Tibial artery (tissue), 4 donors: Measurements from ENCODE around the gene MCC.

Source experiments
- DNase-seq, 2 donors: peaks; one replicate each; pipeline ENCODE4 v3.0.0-alpha.2; 2019
- H3K27ac ChIP-seq, 2 donors: fragments of 200-600 bp; sonication (generic) in 1 of 2; 1 replicate in 1 of 2; 2 replicates in 1 of 2; pipeline ENCODE4 v1.5.1; 2018 to 2019; ENCODE audit warnings: mild to moderate bottlenecking in 1 of 2
- H3K27me3 ChIP-seq, 2 donors: fragments of 200-600 bp; sonication (generic) in 1 of 2; one replicate each; pipeline versions ENCODE4 v1.5.1 to v1.6.0; 2016 to 2019
- H3K36me3 ChIP-seq, 3 donors: fragments of 200-600 bp; sonication (generic) in 2 of 3; one replicate each; pipeline ENCODE4 v1.5.1; 2016 to 2019; ENCODE audit warnings: mild to moderate bottlenecking in 2 of 3
- H3K4me1 ChIP-seq, 4 donors: fragments of 200-600 bp; sonication (generic) in 2 of 4; 1 replicate in 3 of 4; 2 replicates in 1 of 4; pipeline ENCODE4 v1.5.1; 2016 to 2019
- H3K4me3 ChIP-seq, 2 donors: fragments of 200-600 bp; sonication (generic) in 1 of 2; 1 replicate in 1 of 2; 2 replicates in 1 of 2; pipeline ENCODE4 v1.5.1; 2018 to 2019; ENCODE audit warnings: mild to moderate bottlenecking in 2 of 2
- H3K9me3 ChIP-seq, 3 donors: fragments of 200-600 bp; sonication (generic) in 1 of 3; one replicate each; pipeline ENCODE4 v1.5.1; 2016 to 2019
- CTCF ChIP-seq, 2 experiments: fragments of 200-600 bp in 1 of 2; fragments of 450-650 bp in 1 of 2; IDR thresholded peaks; one replicate each; pipeline ENCODE4 v1.5.1; 2017 to 2019; ENCODE audit warnings: antibody characterized with exemption in 2 of 2, mild to moderate bottlenecking in 1 of 2, moderate library complexity in 1 of 2
- intact Hi-C: fragments of 100-400 bp; cut with DNase I; formaldehyde crosslinking; loops from one replicate; pipeline ENCODE4 v1.15.0; 2023; ENCODE audit warnings: low total_unique reads

The MCC gene

GRCh38 chr5:113071401-113071800 lies 416.9 kb downstream of the MCC start:
- Histone ChIP-seq H3K9me3 (no peaks in the 10 kb centered on the region), H3K27ac (no peak overlapping the region), H3K4me1 (no peaks in the 10 kb centered on the region), H3K4me3 (no peak overlapping the region), H3K27me3 (no peaks in the 10 kb centered on the region), H3K36me3 (peaks cover 0 to 33% (median 0%) of the 10 kb centered on the region in 3 donors)
- no peak for DNase-seq
- intact Hi-C loops = no loop called here
- no peak for TF ChIP-seq CTCF (IDR thresholded peaks at IDR 0.05)

- DNase-seq = no peak
- no peak overlapping the region for H3K27ac ChIP-seq
- H3K36me3 ChIP-seq = peaks cover 0 to 29% (median 0%) of the 10 kb centered on the region in 3 donors
- no peaks in the 10 kb centered on the region for H3K9me3 ChIP-seq
- no peaks in the 10 kb centered on the region for H3K27me3 ChIP-seq
- no peak for TF ChIP-seq CTCF (IDR thresholded peaks at IDR 0.05)
- H3K4me1 ChIP-seq = no peaks in the 10 kb centered on the region
- intact Hi-C loops = no loop called here
- H3K4me3 ChIP-seq = no peak overlapping the region
Observed at GRCh38 chr5:113070901-113071300, 417.4 kb downstream of the MCC start.

- H3K4me3 ChIP-seq = no peak overlapping the region
- no peak for TF ChIP-seq CTCF (IDR thresholded peaks at IDR 0.05)
- no peaks in the 10 kb centered on the region for H3K9me3 ChIP-seq
- H3K27me3 ChIP-seq = no peaks in the 10 kb centered on the region
- peaks cover 0 to 36% (median 9%) of the 10 kb centered on the region in 3 donors for H3K36me3 ChIP-seq
- H3K4me1 ChIP-seq = no peaks in the 10 kb centered on the region
- H3K27ac ChIP-seq = no peak overlapping the region
- DNase-seq = no peak
- intact Hi-C loops = no loop called here
Observed at GRCh38 chr5:113068559-113068958, 419.7 kb downstream of the MCC start.

DNA sequence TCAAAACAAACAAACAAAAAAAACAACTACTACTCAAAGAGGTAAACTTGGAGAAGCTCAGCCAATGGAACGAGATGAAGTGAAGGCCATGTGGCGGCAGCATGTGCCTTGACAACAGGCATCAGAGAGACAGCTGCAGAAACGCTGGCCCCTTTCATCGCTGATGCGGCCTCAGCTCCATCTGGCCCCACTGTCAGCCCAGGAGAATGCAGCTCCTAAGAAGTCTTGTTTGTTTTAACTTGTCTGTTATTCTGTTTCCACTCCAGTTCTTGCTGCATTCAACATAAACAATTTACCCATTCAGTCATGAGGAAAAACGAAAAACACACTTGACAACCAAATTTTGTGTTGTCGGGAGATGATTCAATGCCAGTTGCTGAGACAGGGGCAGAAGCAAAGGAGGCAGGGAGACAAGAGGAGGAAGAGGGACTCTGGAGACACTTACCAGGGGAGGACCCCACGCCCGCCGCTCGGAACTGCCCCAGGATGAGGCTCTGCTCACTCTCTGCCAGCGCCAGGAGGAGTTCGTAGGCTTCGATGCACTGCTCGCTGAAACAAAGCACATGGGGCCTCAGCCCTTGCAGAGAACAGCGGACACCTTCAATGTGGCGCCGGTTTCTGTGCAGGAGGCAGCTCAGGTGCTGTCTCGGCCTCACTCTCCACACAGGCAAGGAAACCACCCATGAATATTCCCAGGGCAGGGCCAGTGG lies 420.5 kb downstream of the MCC start:
- intact Hi-C loops = no loop called here
- Histone ChIP-seq H3K9me3 (no peaks in the 10 kb centered on the region), H3K4me1 (no peaks in the 10 kb centered on the region), H3K27me3 (no peaks in the 10 kb centered on the region), H3K36me3 (peaks cover 0 to 44% (median 15%) of the 10 kb centered on the region in 3 donors), H3K27ac (no peak overlapping the region), H3K4me3 (no peak overlapping the region)
- no peak for TF ChIP-seq CTCF (IDR thresholded peaks at IDR 0.05)
- DNase-seq = no peak

- Histone ChIP-seq H3K9me3 (no peaks in the 10 kb centered on the region), H3K27me3 (no peaks in the 10 kb centered on the region), H3K27ac (no peak overlapping the region), H3K4me3 (no peak overlapping the region), H3K4me1 (peaks cover 0 to 9% (median 0%) of the 10 kb centered on the region in 4 donors), H3K36me3 (peaks cover 0 to 47% (median 15%) of the 10 kb centered on the region in 3 donors)
- intact Hi-C loops = no loop called here
- no peak for TF ChIP-seq CTCF (IDR thresholded peaks at IDR 0.05)
- DNase-seq = no peak
Observed at GRCh38 chr5:113065626-113066025, 422.6 kb downstream of the MCC start.
